H9 (cell line): Measurements from ENCODE around the gene CPM. TPM values are rescaled to one million over a fixed set of nuclear protein-coding genes. Genes with fewer than 3 reads are reported as not detected.

Experiments
- DNase-seq: peaks from one replicate; pipeline ENCODE4 v3.0.0-alpha.2; 2017
- H2AFZ ChIP-seq: one replicate; pipeline ENCODE4 v1.6.1; 2013; ENCODE audit warnings: mild to moderate bottlenecking, low read length, control low read depth, moderate library complexity
- H2AK5ac ChIP-seq: 2 replicates; pipeline ENCODE4 v1.6.1; 2013; ENCODE audit warnings: low read length, control low read depth, mixed read lengths; ENCODE audit not compliant: insufficient read length
- H2BK120ac ChIP-seq: one replicate; pipeline ENCODE4 v1.6.1; 2013; ENCODE audit warnings: low read depth, mild to moderate bottlenecking, low read length, control low read depth, inconsistent platforms; ENCODE audit not compliant: poor library complexity, severe bottlenecking
- H2BK12ac ChIP-seq: 2 replicates; pipeline ENCODE4 v1.6.1; 2013; ENCODE audit warnings: low read length, control low read depth, mixed read lengths, low read depth; ENCODE audit not compliant: insufficient read length
- H2BK15ac ChIP-seq: 2 replicates; pipeline ENCODE4 v1.6.1; 2013; ENCODE audit warnings: low read depth, low read length, control low read depth
- H2BK20ac ChIP-seq: one replicate; pipeline ENCODE4 v1.6.1; 2013; ENCODE audit warnings: low read depth, mild to moderate bottlenecking, low read length, control low read depth, inconsistent platforms; ENCODE audit not compliant: poor library complexity, severe bottlenecking
- H2BK5ac ChIP-seq: 2 replicates; pipeline ENCODE4 v1.6.1; 2013; ENCODE audit warnings: low read length, control low read depth, mixed read lengths; ENCODE audit not compliant: insufficient read length
- H3K14ac ChIP-seq: 2 replicates; pipeline ENCODE4 v1.6.1; 2013; ENCODE audit warnings: low read length, control low read depth; ENCODE audit not compliant: insufficient read depth
- H3K18ac ChIP-seq: 2 replicates; pipeline ENCODE4 v1.6.1; 2013; ENCODE audit warnings: low read depth, mild to moderate bottlenecking, mixed read lengths, low read length, control low read depth; ENCODE audit not compliant: insufficient read length
- H3K23ac ChIP-seq: 2 replicates; pipeline ENCODE4 v1.6.1; 2013; ENCODE audit warnings: low read length, control low read depth, mixed read lengths, low read depth; ENCODE audit not compliant: insufficient read length
- H3K23me2 ChIP-seq: 2 replicates; pipeline ENCODE4 v1.6.1; 2013; ENCODE audit warnings: low read depth, mild to moderate bottlenecking, mixed read lengths, low read length, control low read depth; ENCODE audit not compliant: insufficient read length, poor library complexity, severe bottlenecking
- H3K27ac ChIP-seq: 2 replicates; pipeline ENCODE4 v1.5.1; 2013; ENCODE audit warnings: low read length, control low read depth, mixed read lengths, low read depth; ENCODE audit not compliant: insufficient read length
- H3K27me3 ChIP-seq: 2 replicates; pipeline ENCODE4 v1.6.1; 2013; ENCODE audit warnings: low read length, control low read depth, inconsistent platforms; ENCODE audit not compliant: insufficient read depth
- H3K4ac ChIP-seq: 2 replicates; pipeline ENCODE4 v1.6.1; 2013; ENCODE audit warnings: low read depth, mild to moderate bottlenecking, control low read depth, inconsistent platforms, low read length, moderate library complexity
- H3K4me1 ChIP-seq: 2 replicates; pipeline ENCODE4 v1.6.1; 2013; ENCODE audit warnings: low read length, control low read depth, inconsistent platforms; ENCODE audit not compliant: insufficient read depth
- H3K4me2 ChIP-seq: 2 replicates; pipeline ENCODE4 v1.6.1; 2013; ENCODE audit warnings: low read length, control low read depth, mixed read lengths; ENCODE audit not compliant: insufficient read length, insufficient read depth
- H3K56ac ChIP-seq: 2 replicates; pipeline ENCODE4 v1.6.1; 2013; ENCODE audit warnings: low read depth, mild to moderate bottlenecking, mixed read lengths, low read length, control low read depth; ENCODE audit not compliant: insufficient read length
- H3K79me1 ChIP-seq: 2 replicates; pipeline ENCODE4 v1.6.1; 2013; ENCODE audit warnings: low read depth, mild to moderate bottlenecking, moderate library complexity, low read length, control low read depth, inconsistent platforms; ENCODE audit not compliant: insufficient read depth, poor library complexity, severe bottlenecking
- H3K79me2 ChIP-seq: 2 replicates; pipeline ENCODE4 v1.6.1; 2013; ENCODE audit warnings: low read length, control low read depth, inconsistent platforms; ENCODE audit not compliant: insufficient read depth
- H3K9ac ChIP-seq: 2 replicates; pipeline ENCODE4 v1.6.1; 2013; ENCODE audit warnings: low read length, control low read depth, mixed read lengths; ENCODE audit not compliant: insufficient read length; ENCODE audit errors: extremely low read depth
- H3K9me3 ChIP-seq: one replicate; pipeline ENCODE4 v1.6.1; 2013; ENCODE audit warnings: low read depth, low read length, inconsistent platforms; ENCODE audit not compliant: control insufficient read depth
- H3T11ph ChIP-seq: one replicate; pipeline ENCODE4 v1.6.1; 2013; ENCODE audit warnings: mild to moderate bottlenecking, low read length, control low read depth, inconsistent platforms
- H4K20me1 ChIP-seq: one replicate; pipeline ENCODE4 v1.6.1; 2013; ENCODE audit not compliant: control insufficient read depth, insufficient read length, insufficient read depth
- H4K5ac ChIP-seq: 2 replicates; pipeline ENCODE4 v1.6.1; 2013; ENCODE audit warnings: low read depth, mild to moderate bottlenecking, mixed read lengths, low read length, control low read depth; ENCODE audit not compliant: insufficient read length
- H4K8ac ChIP-seq: replicated peaks from 2 replicates; pipeline ENCODE4 v1.6.1; 2013; ENCODE audit warnings: low read length, control low read depth, mixed read lengths, low read depth; ENCODE audit not compliant: insufficient read length
- H4K91ac ChIP-seq: 2 replicates; pipeline ENCODE4 v1.6.1; 2013; ENCODE audit warnings: low read depth, mild to moderate bottlenecking, moderate library complexity, mixed read lengths, low read length, control low read depth; ENCODE audit not compliant: insufficient read length
- H3K27ac Mint-ChIP-seq, 3 experiments: 2 replicates in 2 of 3; 3 replicates in 1 of 3; pipeline ENCODE4 v1.8.0; 2020 to 2021; ENCODE audit warnings: mixed read lengths in 3 of 3, mild to moderate bottlenecking in 1 of 3, moderate library complexity in 1 of 3
- H3K27me3 Mint-ChIP-seq: 2 replicates; pipeline ENCODE4 v1.8.0; 2021; ENCODE audit warnings: low read depth, mild to moderate bottlenecking, moderate library complexity, mixed read lengths
- H3K36me3 Mint-ChIP-seq, 3 experiments: 2 replicates in 2 of 3; 3 replicates in 1 of 3; pipeline ENCODE4 v1.8.0; 2020 to 2021; ENCODE audit warnings: low read depth in 3 of 3, mixed read lengths in 3 of 3; ENCODE audit not compliant: insufficient read depth in 1 of 3
- H3K4me1 Mint-ChIP-seq, 2 experiments: 2 replicates each; pipeline ENCODE4 v1.8.0; 2020; ENCODE audit warnings: mixed read lengths in 2 of 2
- H3K4me3 Mint-ChIP-seq, 2 experiments: 2 replicates in 1 of 2; 3 replicates in 1 of 2; pipeline ENCODE4 v1.8.0; 2020 to 2021; ENCODE audit warnings: mild to moderate bottlenecking in 2 of 2, mixed read lengths in 2 of 2, moderate library complexity in 1 of 2
- H3K9me3 Mint-ChIP-seq, 2 experiments: 2 replicates in 1 of 2; 3 replicates in 1 of 2; pipeline ENCODE4 v1.8.0; 2020; ENCODE audit warnings: mild to moderate bottlenecking in 2 of 2, mixed read lengths in 2 of 2, moderate library complexity in 1 of 2
- CTCF ChIP-seq: fragments of 200-600 bp; sonication (generic); conservative IDR thresholded peaks from 3 replicates; pipeline ENCODE4 v1.8.0; 2021; ENCODE audit warnings: antibody characterized with exemption, mild to moderate bottlenecking
- WGBS: extraction: QIAGEN DNeasy Blood & Tissue Kit; methylation state at CpG from one replicate; pipeline ENCODE4 v1.1.7; 2013; ENCODE audit warnings: missing lambda C conversion rate, low lambda C conversion rate, mixed read lengths; ENCODE audit not compliant: insufficient read length; ENCODE audit errors: extremely low coverage; 5-methylcytosine and 5-hydroxymethylcytosine counted together
- total RNA-seq: library from RNA; stranded (reverse); gene quantifications from 2 replicates; pipeline ENCODE4 v1.2.1, GENCODE V29; 2021

CPM gene
- total RNA-seq, 1 experiment from 2014 or later = 1.2 TPM

GRCh38 chr12:68919581-68920239 is 13.3 kb downstream of the CPM start:
- H3T11ph ChIP-seq = no peak overlapping the region
- Mint-ChIP-seq H3K36me3 (no peaks in the 10 kb centered on the region), H3K9me3 (no peaks in the 10 kb centered on the region), H3K27ac (no peak overlapping the region), H3K4me3 (no peak overlapping the region), H3K27me3 (no peaks in the 10 kb centered on the region), H3K4me1 (peaks cover 0 to 4% of the 10 kb centered on the region in 2 experiments; a peak in 1 of 4 replicates)
- no peak for TF ChIP-seq CTCF
- H4K8ac ChIP-seq = no peak overlapping the region
- H3K4me2 ChIP-seq = no peak overlapping the region
- no peak overlapping the region for H2BK12ac ChIP-seq
- no peaks in the 10 kb centered on the region for H3K23me2 ChIP-seq
- H3K18ac ChIP-seq = no peak overlapping the region
- no peak overlapping the region for H2BK5ac ChIP-seq
- no peaks in the 10 kb centered on the region for H4K20me1 ChIP-seq
- H3K56ac ChIP-seq = no peak overlapping the region
- H3K9me3 ChIP-seq = no peaks in the 10 kb centered on the region
- H3K79me1 ChIP-seq = no peaks in the 10 kb centered on the region
- no peak overlapping the region for H2AFZ ChIP-seq
- H2BK15ac ChIP-seq = no peak overlapping the region
- H2BK20ac ChIP-seq = no peak overlapping the region
- H3K79me2 ChIP-seq = no peaks in the 10 kb centered on the region
- no peaks in the 10 kb centered on the region for H3K4me1 ChIP-seq
- H2AK5ac ChIP-seq = no peak overlapping the region
- H3K14ac ChIP-seq = no peak overlapping the region
- no peak overlapping the region for H3K27ac ChIP-seq
- DNase-seq = no peak
- H2BK120ac ChIP-seq = no peak overlapping the region
- no CpG with 5 or more reads among the region's 9 CpGs for WGBS
- H3K27me3 ChIP-seq = no peaks in the 10 kb centered on the region
- H3K9ac ChIP-seq = no peak overlapping the region
- H4K91ac ChIP-seq = no peak overlapping the region
- no peak overlapping the region for H4K5ac ChIP-seq
- no peak overlapping the region for H3K4ac ChIP-seq
- H3K23ac ChIP-seq = no peak overlapping the region
